ENCODE results near the gene SLC10A2.

DNA sequence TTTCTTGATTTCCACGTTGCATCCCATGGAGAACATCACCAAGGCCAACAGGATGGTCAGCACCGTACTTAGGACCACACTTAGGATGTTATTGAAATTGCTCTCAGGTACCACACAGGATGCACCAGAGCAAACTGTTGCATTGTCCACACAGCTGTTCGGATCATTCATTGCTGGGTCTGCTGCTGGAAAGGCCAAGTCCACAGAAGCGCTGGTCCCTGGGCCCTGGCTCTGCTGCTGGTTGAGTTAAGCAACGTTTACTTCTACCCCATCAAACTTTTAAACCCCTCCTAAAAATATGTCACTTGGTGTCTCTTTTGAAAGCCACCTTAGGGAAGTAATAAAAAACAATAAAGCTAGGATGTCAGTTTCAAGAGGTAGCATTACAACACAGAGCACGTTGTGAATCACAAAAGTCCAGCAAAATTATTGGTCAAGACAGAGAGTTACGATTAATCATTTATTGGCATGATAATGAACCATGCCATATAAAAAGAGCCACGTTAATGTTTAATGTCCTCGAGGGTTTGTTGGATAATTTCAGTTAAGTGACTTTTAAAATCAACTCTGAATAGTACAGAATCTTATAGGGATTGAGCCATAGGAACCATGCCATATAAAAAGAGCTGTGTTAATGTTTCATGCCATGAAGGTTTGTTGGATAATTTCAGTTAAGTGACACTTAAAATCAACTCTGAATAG lies at the start of gene SLC10A2:
- TF ChIP-seq, protein P1, sequence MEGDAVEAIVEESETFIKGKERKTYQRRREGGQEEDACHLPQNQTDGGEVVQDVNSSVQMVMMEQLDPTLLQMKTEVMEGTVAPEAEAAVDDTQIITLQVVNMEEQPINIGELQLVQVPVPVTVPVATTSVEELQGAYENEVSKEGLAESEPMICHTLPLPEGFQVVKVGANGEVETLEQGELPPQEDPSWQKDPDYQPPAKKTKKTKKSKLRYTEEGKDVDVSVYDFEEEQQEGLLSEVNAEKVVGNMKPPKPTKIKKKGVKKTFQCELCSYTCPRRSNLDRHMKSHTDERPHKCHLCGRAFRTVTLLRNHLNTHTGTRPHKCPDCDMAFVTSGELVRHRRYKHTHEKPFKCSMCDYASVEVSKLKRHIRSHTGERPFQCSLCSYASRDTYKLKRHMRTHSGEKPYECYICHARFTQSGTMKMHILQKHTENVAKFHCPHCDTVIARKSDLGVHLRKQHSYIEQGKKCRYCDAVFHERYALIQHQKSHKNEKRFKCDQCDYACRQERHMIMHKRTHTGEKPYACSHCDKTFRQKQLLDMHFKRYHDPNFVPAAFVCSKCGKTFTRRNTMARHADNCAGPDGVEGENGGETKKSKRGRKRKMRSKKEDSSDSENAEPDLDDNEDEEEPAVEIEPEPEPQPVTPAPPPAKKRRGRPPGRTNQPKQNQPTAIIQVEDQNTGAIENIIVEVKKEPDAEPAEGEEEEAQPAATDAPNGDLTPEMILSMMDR (IDR thresholded peaks at IDR 0.05; ENCODE audit: low read length) = no peak
- TF ChIP-seq EZH2 (IDR thresholded peaks at IDR 0.05; ENCODE audit: borderline replicate concordance, low read length) = no peak
